Subcutaneous adipose tissue (tissue), 4 donors: Measurements from ENCODE around the gene TRIM68. TPM values are rescaled to one million over a fixed set of nuclear protein-coding genes. Genes with fewer than 3 reads are reported as not detected.

Experiments
- total RNA-seq, 4 donors: library from RNA; depleted of rRNA; stranded (reverse); fragments of >200 nt; gene quantifications; one replicate each; pipeline ENCODE4 v1.1.0, GENCODE V29; 2016
- TF ChIP-seq, protein P1 (sequence below): fragments of 450-650 bp; IDR thresholded peaks from one replicate; pipeline ENCODE4 v1.5.1; 2016; ENCODE audit warnings: low read depth, mild to moderate bottlenecking, control low read depth, antibody characterized with exemption, moderate library complexity

The TRIM68 gene
- total RNA-seq, 4 donors from 2014 or later: 5.4 to 19.0 (median 10.3) TPM

- TF ChIP-seq, protein P1, sequence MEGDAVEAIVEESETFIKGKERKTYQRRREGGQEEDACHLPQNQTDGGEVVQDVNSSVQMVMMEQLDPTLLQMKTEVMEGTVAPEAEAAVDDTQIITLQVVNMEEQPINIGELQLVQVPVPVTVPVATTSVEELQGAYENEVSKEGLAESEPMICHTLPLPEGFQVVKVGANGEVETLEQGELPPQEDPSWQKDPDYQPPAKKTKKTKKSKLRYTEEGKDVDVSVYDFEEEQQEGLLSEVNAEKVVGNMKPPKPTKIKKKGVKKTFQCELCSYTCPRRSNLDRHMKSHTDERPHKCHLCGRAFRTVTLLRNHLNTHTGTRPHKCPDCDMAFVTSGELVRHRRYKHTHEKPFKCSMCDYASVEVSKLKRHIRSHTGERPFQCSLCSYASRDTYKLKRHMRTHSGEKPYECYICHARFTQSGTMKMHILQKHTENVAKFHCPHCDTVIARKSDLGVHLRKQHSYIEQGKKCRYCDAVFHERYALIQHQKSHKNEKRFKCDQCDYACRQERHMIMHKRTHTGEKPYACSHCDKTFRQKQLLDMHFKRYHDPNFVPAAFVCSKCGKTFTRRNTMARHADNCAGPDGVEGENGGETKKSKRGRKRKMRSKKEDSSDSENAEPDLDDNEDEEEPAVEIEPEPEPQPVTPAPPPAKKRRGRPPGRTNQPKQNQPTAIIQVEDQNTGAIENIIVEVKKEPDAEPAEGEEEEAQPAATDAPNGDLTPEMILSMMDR: no peak
Measured at GRCh38 chr11:4642043-4642442, 34.0 kb upstream of the TRIM68 start.

DNA sequence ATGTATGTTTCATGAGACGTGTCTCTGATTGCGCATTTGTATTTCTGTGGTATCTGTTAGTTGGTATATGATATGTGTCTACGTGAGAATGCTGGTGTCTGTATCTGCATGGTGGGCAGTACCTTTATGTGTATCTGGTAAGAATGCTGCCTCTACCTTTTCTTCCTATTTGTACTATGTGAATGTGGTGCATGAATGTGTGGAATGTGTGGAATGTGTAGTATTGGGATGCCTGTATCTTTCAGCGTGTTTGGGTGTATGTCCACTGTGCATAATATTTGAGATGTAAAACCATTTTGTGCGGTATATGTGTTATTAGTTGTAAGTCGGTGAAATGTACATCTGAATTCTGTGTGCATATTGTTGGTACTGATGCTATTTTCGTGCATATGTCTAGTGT, 33.5 kb upstream of the TRIM68 start:
- TF ChIP-seq, protein P1: no peak

- TF ChIP-seq, protein P1: no peak
Measured at GRCh38 chr11:4639931-4640330, 31.9 kb upstream of the TRIM68 start.

DNA sequence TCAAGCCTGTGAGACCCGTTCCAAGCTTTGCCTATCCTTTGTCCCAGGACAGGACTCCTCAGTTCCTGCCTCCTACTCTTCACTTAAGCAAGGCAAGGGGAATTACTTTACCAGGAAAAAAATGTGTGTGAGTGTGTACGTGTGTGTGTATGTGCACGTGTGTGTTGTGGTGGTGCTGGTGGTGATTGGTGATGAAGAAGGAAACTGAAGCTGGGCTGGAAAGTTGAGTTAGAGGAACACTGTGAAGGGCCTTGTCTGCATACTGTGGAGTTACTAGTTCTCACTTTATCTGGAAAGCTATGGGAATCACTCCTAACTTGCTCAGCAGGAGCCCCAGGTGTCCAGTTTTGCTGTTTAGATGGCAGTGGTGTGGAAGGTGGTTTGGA, 29.6 kb upstream of the TRIM68 start:
- TF ChIP-seq, protein P1: no peak

DNA sequence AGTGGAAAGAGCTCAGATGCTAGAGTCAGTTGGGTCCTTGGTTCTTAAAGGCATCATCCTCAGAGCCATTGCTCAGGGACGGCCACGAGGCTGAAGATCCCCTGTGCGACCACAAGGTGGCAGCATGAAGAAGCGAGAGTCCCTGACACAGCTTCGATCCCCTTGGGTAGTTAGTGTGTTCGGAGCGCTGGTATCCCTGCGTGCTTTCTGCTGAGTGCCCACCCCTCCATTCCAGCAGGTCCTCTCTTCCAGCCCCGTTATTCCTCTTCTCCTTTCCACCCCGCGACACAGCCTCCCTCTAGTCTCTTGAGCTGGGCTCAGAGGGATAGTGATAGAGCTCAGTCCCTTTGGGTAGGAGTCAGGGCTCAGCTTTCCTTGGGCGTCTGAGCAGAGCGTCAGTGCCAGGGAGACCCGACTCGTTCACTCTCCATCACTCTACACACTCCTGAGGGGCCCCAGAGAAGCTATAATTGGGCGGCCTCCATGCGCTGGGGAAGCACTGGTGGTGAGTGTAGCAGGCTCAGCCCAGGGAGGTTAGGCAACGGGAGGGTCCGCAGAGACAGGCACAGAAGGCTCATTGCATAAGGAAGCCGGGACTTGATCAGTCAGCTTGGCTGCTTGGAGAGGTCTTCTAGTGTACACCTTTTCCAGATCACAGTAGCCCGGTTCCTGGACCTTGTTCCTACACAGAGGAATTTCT, 29.1 kb upstream of the TRIM68 start, which contains the start of gene OR51D1:
TSS of gene OR51D1 (plus strand) at position 516 of the 700 bp plus-strand sequence. CDS start 2,314 bp downstream, outside the sequence.
- TF ChIP-seq, protein P1: no peak

DNA sequence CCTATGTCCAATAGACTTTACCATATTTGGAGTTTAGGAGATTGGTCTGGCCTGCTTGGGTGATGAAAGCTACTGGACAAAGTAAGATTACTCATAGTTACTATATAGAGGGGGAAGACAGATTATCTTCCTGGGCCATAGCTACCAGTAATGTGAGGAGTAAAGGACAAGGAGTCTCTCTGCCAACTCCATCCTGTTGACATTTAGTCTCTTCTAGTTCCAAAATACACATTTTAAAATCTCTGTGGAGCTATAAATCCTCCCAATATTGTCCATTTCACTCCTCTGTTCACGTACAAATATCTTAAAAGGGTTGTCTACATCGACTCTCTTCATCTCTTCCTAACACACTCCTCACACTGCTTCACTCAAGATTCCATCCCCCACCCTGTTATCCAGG, 28.1 kb upstream of the TRIM68 start:
- TF ChIP-seq, protein P1: no peak

DNA sequence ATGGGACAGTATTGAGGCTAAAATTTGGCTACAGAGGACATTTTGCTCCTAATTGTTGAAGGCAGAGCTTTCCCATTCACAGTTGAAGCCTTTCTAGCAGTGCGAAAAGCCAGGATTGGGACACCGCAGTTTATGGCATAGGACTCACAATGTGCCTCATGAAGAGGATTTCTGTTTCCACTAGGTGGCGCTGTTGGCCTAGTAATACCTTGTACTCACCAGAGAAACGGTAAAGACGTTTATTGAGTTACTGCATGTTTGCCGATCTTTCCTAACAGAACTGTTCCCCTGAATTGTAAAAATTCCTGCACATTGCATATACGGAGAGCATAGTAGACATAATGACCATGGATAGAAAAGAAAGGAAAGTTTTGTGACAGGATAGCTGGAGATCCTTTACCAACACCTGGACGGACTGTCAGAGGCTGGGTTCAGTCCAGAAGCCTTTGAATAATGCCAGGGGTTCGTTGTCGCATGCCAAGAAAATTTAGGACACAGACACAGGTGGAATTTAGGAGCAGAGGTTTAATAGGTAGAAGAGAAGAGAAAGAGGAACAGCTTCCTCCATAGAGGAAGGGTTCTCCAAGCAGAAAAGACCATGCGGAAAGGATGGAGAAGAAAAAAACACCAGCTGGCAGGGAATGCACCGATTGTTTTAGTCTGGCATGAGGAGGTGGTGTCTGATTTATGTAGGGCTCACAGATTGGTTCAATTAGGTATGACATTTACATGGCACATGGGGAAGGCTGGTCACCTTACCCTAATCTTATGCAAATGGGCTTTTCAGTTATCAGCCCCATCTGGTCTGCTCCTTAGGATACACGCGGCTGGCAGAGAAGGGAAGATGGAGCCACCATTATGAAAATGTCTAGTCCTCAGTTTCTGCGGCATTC, 18.4 kb upstream of the TRIM68 start:
- TF ChIP-seq, protein P1: no peak
